HPDE6-E6E7 (cell line): ENCODE measurements around the gene ZDHHC11.
"Not testable (repeated sequence)": the region's sequence is repeated elsewhere in the genome, so short reads cannot be mapped to it uniquely, and the experiment has no call there.

Source experiments
- DNase-seq: peaks from one replicate; pipeline ENCODE4 v3.0.0; 2011; ENCODE audit warnings: missing footprints; ENCODE audit errors: extremely low spot score

Gene ZDHHC11

GRCh38 chr5:747303-747844, 103.4 kb downstream of the ZDHHC11 start:
- DNase-seq, result not testable (repeated sequence)

GRCh38 chr5:746258-746761, 104.5 kb downstream of the ZDHHC11 start:
- no peak for DNase-seq
